ENCODE results near the gene MYO1D.
"Not testable (repeated sequence)": the region's sequence is repeated elsewhere in the genome, so short reads cannot be mapped to it uniquely, and the experiment has no call there.

The MYO1D gene

GRCh38 chr17:32720671-32721070 is 156.3 kb downstream of the MYO1D start:
- no peaks in the 10 kb centered on the region for H3K4me1 ChIP-seq (ENCODE audit: low read length)
- H3K27ac ChIP-seq (ENCODE audit: low read length), result no peak overlapping the region
- H3K79me2 ChIP-seq (ENCODE audit: low read length), result no peaks in the 10 kb centered on the region
- no peak overlapping the region for H3K4me2 ChIP-seq (ENCODE audit: low read length)
- TF ChIP-seq CTCF (IDR thresholded peaks at IDR 0.05; ENCODE audit: low read depth, low read length), result no peak
- TF ChIP-seq EZH2phosphoT487 (IDR thresholded peaks at IDR 0.05; ENCODE audit: low read depth), result no peak
- H3K9ac ChIP-seq (ENCODE audit: low read length), result no peak overlapping the region
- no peaks in the 10 kb centered on the region for H3K27me3 ChIP-seq (ENCODE audit: low read depth, low read length)
- no peaks in the 10 kb centered on the region for H4K20me1 ChIP-seq (ENCODE audit: insufficient read depth, low read length)
- H3K4me3 ChIP-seq (ENCODE audit: low read length), result no peak overlapping the region
- H3K36me3 ChIP-seq (replicated peaks; ENCODE audit: low read depth, low read length), result peaks cover 39% of the 10 kb centered on the region
- H2AFZ ChIP-seq (ENCODE audit: low read depth, low read length), result no peak overlapping the region
- H3K9me3 ChIP-seq (ENCODE audit: insufficient read depth, low read length), result no peaks in the 10 kb centered on the region

- H3K27me3 ChIP-seq (ENCODE audit: low read depth, low read length), result no peaks in the 10 kb centered on the region
- H4K20me1 ChIP-seq (ENCODE audit: insufficient read depth, low read length), result no peaks in the 10 kb centered on the region
- H3K9me3 ChIP-seq (ENCODE audit: insufficient read depth, low read length), result no peaks in the 10 kb centered on the region
- H3K9ac ChIP-seq (ENCODE audit: low read length), result no peak overlapping the region
- no peak overlapping the region for H2AFZ ChIP-seq (ENCODE audit: low read depth, low read length)
- no peaks in the 10 kb centered on the region for H3K4me1 ChIP-seq (ENCODE audit: low read length)
- H3K4me2 ChIP-seq (ENCODE audit: low read length), result no peak overlapping the region
- no peaks in the 10 kb centered on the region for H3K79me2 ChIP-seq (ENCODE audit: low read length)
- H3K27ac ChIP-seq (ENCODE audit: low read length), result no peak overlapping the region
- peaks cover 31% of the 10 kb centered on the region for H3K36me3 ChIP-seq (replicated peaks; ENCODE audit: low read depth, low read length)
- TF ChIP-seq CTCF (IDR thresholded peaks at IDR 0.05; ENCODE audit: low read depth, low read length) (no peak), EZH2phosphoT487 (IDR thresholded peaks at IDR 0.05; ENCODE audit: low read depth) (no peak)
- H3K4me3 ChIP-seq (ENCODE audit: low read length), result no peak overlapping the region
Measured at GRCh38 chr17:32719689-32720088, 157.2 kb downstream of the MYO1D start.

- not testable (repeated sequence) for H3K27ac ChIP-seq (ENCODE audit: low read length); H3K4me1 ChIP-seq (ENCODE audit: low read length)
- H3K36me3 ChIP-seq (replicated peaks; ENCODE audit: low read depth, low read length), result peaks cover 15% of the 10 kb centered on the region
Measured at GRCh38 chr17:32714922-32715321, 162.0 kb downstream of the MYO1D start.

DNA sequence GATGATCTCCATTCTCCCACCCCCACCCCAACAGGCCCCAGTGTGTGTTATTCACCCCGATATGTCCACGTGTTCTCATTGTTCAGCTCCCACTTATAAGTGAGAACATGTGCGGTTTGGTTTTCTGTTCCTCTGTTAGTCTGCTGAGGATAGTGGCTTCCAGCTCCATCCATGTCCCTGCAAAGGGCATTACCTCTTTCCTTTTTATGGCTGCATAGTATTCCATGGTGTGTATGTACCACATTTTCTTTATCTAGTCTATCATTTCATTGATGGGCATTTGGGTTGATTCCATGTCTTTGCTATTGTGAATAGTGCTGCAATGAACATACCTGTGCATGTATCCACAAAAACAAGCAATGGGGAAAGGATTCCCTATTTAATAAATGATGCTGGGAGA is 162.7 kb downstream of the MYO1D start:
- not testable (repeated sequence) for H3K4me2 ChIP-seq (ENCODE audit: low read length); H3K4me3 ChIP-seq (ENCODE audit: low read length); H3K9me3 ChIP-seq (ENCODE audit: insufficient read depth, low read length); H3K9ac ChIP-seq (ENCODE audit: low read length); H3K79me2 ChIP-seq (ENCODE audit: low read length); H3K4me1 ChIP-seq (ENCODE audit: low read length); H3K27ac ChIP-seq (ENCODE audit: low read length); H2AFZ ChIP-seq (ENCODE audit: low read depth, low read length); H4K20me1 ChIP-seq (ENCODE audit: insufficient read depth, low read length); H3K27me3 ChIP-seq (ENCODE audit: low read depth, low read length)
- peaks cover 15% of the 10 kb centered on the region for H3K36me3 ChIP-seq (replicated peaks; ENCODE audit: low read depth, low read length)

More at GRCh38 chr17:32714922-32715321, 162.0 kb downstream of the MYO1D start:
- not testable (repeated sequence) for H4K20me1 ChIP-seq (ENCODE audit: insufficient read depth, low read length); H3K4me3 ChIP-seq (ENCODE audit: low read length); H2AFZ ChIP-seq (ENCODE audit: low read depth, low read length); H3K79me2 ChIP-seq (ENCODE audit: low read length); H3K9ac ChIP-seq (ENCODE audit: low read length); H3K4me2 ChIP-seq (ENCODE audit: low read length); H3K27me3 ChIP-seq (ENCODE audit: low read depth, low read length); H3K9me3 ChIP-seq (ENCODE audit: insufficient read depth, low read length)

GRCh38 chr17:32713081-32713480 is 163.8 kb downstream of the MYO1D start:
- H4K20me1 ChIP-seq (ENCODE audit: insufficient read depth, low read length), result no peaks in the 10 kb centered on the region
- no peak overlapping the region for H3K4me2 ChIP-seq (ENCODE audit: low read length)
- no peak overlapping the region for H3K27ac ChIP-seq (ENCODE audit: low read length)
- H3K4me1 ChIP-seq (ENCODE audit: low read length), result no peaks in the 10 kb centered on the region
- no peak overlapping the region for H2AFZ ChIP-seq (ENCODE audit: low read depth, low read length)
- no peaks in the 10 kb centered on the region for H3K9me3 ChIP-seq (ENCODE audit: insufficient read depth, low read length)
- TF ChIP-seq EZH2phosphoT487 (IDR thresholded peaks at IDR 0.05; ENCODE audit: low read depth), result no peak
- TF ChIP-seq CTCF (IDR thresholded peaks at IDR 0.05; ENCODE audit: low read depth, low read length), result no peak
- H3K27me3 ChIP-seq (ENCODE audit: low read depth, low read length), result no peaks in the 10 kb centered on the region
- no peak overlapping the region for H3K9ac ChIP-seq (ENCODE audit: low read length)
- H3K4me3 ChIP-seq (ENCODE audit: low read length), result no peak overlapping the region
- peaks cover 10% of the 10 kb centered on the region for H3K36me3 ChIP-seq (replicated peaks; ENCODE audit: low read depth, low read length)
- no peaks in the 10 kb centered on the region for H3K79me2 ChIP-seq (ENCODE audit: low read length)

All from OCI-LY3 (cell line).